ENCODE data around the gene TRIO.

TRIO gene

GRCh38 chr5:14330291-14330690, 187.1 kb downstream of the TRIO start:
- no peak for DNase-seq (ENCODE audit: low spot score)

- no peak for DNase-seq (ENCODE audit: low spot score)
These were observed 187.7 kb downstream of the TRIO start for GRCh38 chr5:14330729-14331385.

DNA sequence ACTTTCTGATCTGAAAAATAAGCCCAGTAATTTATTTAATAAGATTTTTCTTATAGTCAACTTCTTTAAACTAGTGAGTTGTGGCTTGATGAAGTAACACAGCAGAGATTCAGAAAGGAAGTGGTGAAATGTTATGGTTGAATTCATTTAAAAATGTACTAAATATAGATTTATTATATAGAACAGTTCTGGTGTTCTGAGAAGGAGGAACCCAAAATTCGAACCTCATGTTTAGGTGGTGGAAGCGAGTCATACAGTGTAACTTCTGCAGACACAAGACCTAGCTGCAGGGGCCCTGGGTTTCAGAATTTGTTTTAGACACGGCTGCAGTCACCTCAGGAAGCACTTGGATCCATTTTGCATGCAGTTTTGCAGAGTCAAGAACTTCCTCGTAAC, 188.2 kb downstream of the TRIO start:
- no peak for DNase-seq (ENCODE audit: low spot score)

DNA sequence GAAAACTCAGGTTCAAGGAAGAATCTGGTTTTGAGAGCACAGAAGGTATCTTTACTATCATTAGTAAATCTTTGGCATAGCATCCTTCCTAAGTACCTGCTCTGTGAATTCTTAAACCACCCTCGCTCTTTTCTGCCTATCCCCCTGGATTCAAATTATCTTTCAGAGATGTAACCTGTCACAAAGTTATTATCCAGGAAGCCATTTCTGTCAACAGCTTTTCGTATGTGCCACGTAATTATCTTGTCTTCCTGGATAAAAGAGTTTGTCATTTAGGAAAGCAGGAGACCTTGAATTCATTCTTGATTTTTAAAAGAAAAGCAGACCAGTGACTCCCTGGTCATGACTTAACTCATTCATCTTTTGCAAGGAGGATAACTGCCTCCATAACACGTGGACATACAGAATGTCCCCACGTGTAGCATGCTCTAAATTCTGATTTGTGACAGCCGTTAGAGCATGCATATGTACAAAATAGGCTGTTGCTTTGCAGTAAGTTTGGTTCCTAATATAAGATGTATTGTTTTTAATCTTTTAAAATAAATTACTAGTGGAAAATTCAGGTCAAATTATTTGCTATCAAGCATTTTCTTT, 189.0 kb downstream of the TRIO start:
- DNase-seq (ENCODE audit: low spot score): no peak

- DNase-seq (ENCODE audit: low spot score): no peak
These were observed 189.6 kb downstream of the TRIO start for GRCh38 chr5:14332746-14333145.

DNA sequence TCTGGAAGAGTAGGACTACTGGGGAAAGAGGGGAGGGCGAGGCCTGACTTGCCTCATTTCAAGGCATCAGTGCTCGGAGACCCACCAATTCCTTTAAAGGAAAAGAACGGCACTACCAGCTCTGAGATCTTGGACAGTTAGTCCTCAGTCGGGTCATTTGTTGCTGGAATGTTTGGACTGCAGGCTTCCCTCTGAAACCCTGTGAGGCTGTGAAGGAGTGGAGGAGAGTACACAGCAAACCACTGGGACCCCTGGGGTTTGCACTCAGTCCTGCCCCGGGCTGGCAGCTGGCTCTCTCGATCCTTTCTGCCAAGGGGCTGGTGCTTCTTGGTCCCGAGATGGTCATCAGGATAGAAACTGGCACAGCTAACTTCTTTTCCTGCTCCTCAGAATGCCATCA, 194.5 kb downstream of the TRIO start:
- DNase-seq (ENCODE audit: low spot score): no peak

- DNase-seq (ENCODE audit: low spot score): no peak
These were observed 196.3 kb downstream of the TRIO start for GRCh38 chr5:14339468-14339867.

- no peak for DNase-seq (ENCODE audit: low spot score)
These were observed 198.6 kb downstream of the TRIO start for GRCh38 chr5:14341571-14342230.

- no peak for DNase-seq (ENCODE audit: low spot score)
These were observed 199.2 kb downstream of the TRIO start for GRCh38 chr5:14342306-14342705.

GRCh38 chr5:14343376-14343775, 200.2 kb downstream of the TRIO start:
- no peak for DNase-seq (ENCODE audit: low spot score)

- no peak for DNase-seq (ENCODE audit: low spot score)
These were observed 204.4 kb downstream of the TRIO start for GRCh38 chr5:14347522-14347921.

GRCh38 chr5:14348142-14348541, 205.0 kb downstream of the TRIO start:
- no peak for DNase-seq (ENCODE audit: low spot score)

DNA sequence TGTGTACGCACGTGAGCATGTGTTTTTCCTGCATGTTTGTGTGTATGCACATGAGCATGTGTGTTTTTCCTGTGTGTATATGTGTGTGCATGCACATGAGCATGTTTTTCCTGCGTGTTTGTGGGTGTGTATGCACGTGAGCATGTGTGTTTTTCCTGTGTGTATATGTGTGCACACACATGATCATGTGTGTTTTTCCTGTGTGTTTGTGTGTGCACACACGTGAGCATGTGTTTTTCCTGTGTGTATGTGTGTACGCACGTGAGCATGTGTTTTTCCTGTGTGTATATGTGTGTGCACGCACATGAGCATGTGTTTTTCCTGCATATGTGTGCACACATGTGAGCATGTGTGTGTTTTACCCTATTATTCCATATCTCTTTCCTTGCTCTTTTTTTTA, 205.9 kb downstream of the TRIO start:
- DNase-seq (ENCODE audit: low spot score): no peak

- DNase-seq (ENCODE audit: low spot score): no peak
These were observed 208.0 kb downstream of the TRIO start for GRCh38 chr5:14351086-14351661.

DNA sequence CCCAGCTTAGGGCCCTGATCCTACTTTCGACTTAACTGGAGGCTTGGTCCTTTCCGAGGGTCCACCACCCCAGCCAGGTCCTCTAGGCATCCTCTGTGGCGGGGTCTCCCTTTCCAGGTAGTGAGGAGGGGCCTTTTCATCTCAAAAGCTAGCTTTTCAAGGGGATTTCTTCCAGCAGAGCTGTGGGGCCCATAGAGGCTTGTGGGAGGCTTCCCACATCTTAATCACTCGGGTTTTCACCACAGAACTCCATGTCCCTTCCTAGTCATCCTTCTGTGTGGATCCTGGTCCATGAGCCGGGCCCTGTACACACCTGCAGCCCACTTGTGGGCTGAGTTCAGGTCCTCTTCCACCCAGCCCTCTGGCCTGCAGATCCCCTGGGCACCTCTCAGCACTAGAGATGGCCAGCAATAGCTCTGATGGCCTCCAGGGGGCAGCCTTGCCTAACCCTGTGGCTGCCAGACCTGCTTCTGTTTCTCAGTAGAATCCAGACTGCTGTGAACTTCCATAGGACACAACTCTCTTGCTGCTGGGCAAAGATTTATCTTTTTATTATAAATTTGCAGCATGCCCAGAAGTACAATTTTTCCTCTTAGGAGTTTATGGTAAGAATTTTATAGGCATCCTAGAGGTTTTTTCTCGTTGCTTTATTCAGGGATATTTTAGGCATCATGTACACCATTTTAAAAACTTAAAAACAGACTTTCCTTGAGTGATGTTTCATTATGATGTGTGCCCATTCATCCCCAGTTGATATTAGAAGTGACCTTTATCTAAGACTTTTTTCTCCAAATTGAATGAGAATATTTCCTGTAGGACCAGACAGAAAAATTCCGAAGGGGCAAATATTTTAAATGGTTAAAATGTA, 208.9 kb downstream of the TRIO start:
- DNase-seq (ENCODE audit: low spot score): peak; percentile 73

DNA sequence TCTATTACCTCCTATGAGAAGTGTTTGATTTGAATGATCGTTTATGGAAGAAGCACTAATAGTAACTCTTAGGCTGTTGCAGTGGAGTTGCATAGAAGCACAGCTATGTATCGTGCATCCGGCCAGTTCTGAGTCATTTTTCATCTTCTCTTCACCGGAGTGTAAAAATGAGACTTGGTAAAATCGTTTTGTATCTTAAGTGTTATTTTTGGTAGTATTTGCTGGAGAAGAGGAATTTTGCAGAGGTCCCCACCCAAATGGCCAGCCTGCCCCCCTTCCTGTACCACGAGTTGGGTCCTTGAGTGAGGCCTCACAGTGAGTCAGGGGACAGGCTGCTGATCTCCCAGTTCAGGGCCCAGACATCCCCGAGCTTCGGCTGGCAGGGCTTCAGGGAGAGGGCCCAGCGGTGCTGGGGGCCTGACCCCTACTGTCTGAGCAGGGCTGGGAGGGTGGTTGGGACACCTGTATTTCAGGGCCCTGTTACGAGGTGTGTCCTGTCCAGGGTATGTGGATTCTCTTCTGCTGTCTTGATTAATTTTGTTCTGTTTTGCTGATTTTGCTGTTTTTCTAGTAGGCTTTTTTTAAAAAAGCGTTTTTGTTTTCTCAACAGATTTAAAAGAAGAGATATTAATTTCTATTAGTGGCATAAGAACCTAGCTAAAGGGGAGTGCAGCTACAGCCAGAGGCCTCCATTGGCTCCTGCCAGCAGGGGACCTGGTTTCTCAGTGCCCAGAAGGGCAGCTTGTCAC, 210.8 kb downstream of the TRIO start:
- DNase-seq (ENCODE audit: low spot score): no peak

DNA sequence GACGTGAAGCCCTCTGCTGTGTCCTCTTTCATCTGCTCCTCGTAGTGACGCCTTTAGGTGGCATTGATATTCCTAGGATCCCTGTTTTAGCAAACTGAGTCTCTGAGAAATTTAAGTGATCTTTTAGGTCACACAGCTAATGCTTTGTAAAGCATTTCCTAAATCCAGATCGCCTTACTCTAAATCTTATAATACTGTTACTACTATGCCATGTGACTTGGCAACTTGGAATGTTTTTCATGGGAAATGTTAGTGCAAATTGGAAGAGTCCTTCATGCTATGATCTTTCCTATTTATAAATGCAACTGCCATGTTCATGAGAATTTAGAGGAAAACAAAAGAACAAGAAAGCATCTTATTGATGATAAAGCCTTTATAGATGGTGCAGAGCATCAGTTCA, 212.2 kb downstream of the TRIO start:
- DNase-seq (ENCODE audit: low spot score): no peak

DNA sequence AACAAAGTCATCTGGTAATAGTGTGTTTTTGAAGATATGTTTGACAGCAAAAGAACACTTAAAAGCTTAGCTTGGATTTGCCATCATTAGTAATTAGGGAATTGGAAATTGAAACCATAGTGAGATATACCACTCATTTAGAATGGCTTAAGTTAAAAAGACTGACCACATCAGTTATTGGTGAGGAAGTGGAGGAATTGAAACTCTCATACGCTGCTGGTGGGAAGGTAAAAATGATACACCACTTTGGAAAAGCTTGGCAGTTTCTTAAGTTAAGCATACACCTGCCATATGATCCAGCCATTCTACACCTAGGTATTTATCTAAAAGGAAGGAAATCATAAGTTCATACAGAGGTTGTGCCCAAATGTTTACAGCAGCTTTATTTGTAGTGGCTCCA, 213.2 kb downstream of the TRIO start:
- no peak for DNase-seq (ENCODE audit: low spot score)

GRCh38 chr5:14357441-14357840, 214.3 kb downstream of the TRIO start:
- no peak for DNase-seq (ENCODE audit: low spot score)

DNA sequence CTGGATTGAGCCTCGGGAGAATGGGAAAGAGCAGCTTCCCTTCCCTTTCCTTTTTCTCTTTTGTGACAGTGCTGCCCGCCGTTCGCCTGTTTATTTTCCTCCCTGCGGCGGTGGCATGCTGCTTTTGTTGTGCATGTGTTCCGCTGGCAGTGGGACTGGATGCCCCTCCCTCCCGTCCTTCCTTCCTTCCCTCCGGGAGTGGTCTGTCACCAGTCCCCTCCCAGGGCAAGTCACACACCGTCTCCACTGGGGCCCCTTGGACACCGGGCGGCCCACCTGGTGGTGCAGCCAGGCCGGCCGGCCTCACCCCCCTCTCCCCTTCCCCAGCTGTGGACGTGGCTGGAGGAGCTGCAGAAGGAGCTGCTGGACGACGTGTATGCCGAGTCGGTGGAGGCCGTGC, 214.7 kb downstream of the TRIO start:
- no peak for DNase-seq (ENCODE audit: low spot score)

- no peak for DNase-seq (ENCODE audit: low spot score)
These were observed 215.4 kb downstream of the TRIO start for GRCh38 chr5:14358536-14358935.
